Measurements from ENCODE around the gene NMB. TPM values are rescaled to one million over a fixed set of nuclear protein-coding genes. Genes with fewer than 3 reads are reported as not detected.

Gene NMB
- polyA plus RNA-seq, 1 experiment, result 4.3 TPM

- ChIA-PET CTCF (interaction anchor here (0.6 to 3.2 kb wide), 12 partner anchors 8 to 274 kb away, joined by 3 to 22 read pairs (median 4); partner anchors contain the start of genes SEC11A and ZSCAN2), POLR2A (interaction anchor here (0.6 to 1.2 kb wide), 3 partner anchors 10 to 22 kb away, joined by 3 to 7 read pairs (median 6); no protein-coding TSS in a partner anchor)
- no peak for TF ChIP-seq CTCF (IDR thresholded peaks at IDR 0.05; ENCODE audit: insufficient read depth, low read depth, low read length)
- no peak for DNase-seq (ENCODE audit: low read depth)
- no peaks in the 10 kb centered on the region for H3K27me3 ChIP-seq (ENCODE audit: control insufficient read depth, insufficient read depth, low read length)
- peaks cover 2% of the 10 kb centered on the region for H3K36me3 ChIP-seq (ENCODE audit: control insufficient read depth, insufficient read depth, low read length)
- peak within 1 kb of the TSS; percentile 76 for H3K4me3 ChIP-seq (ENCODE audit: low read depth, low read length)
Observed at GRCh38 chr15:84653910-84654688, 3.9 kb downstream of the NMB start, which contains the start of gene WDR73. Gene WDR73 (minus strand): TSS chr15:84654283. CDS start chr15:84654274, 9 bp downstream.

GRCh38 chr15:84653584-84653909 lies 4.5 kb downstream of the NMB start:
- no peak for TF ChIP-seq CTCF (IDR thresholded peaks at IDR 0.05; ENCODE audit: insufficient read depth, low read depth, low read length)
- H3K27me3 ChIP-seq (ENCODE audit: control insufficient read depth, insufficient read depth, low read length), result no peaks in the 10 kb centered on the region
- peak overlapping the region; percentile 76 for H3K4me3 ChIP-seq (ENCODE audit: low read depth, low read length)
- CTCF ChIA-PET, result interaction anchor here (0.6 to 3.2 kb wide), 10 partner anchors 8 to 275 kb away, joined by 3 to 22 read pairs (median 4); partner anchors contain the start of genes SEC11A and ZSCAN2
- DNase-seq (ENCODE audit: low read depth), result no peak
- POLR2A ChIA-PET, result interaction anchor here (0.7 to 1.2 kb wide), 2 partner anchors 15 to 22 kb away, joined by 3 to 7 read pairs; no protein-coding TSS in a partner anchor
- H3K36me3 ChIP-seq (ENCODE audit: control insufficient read depth, insufficient read depth, low read length), result peaks cover 4% of the 10 kb centered on the region

GRCh38 chr15:84649706-84650105 lies 8.3 kb downstream of the NMB start:
- no peaks in the 10 kb centered on the region for H3K27me3 ChIP-seq (ENCODE audit: control insufficient read depth, insufficient read depth, low read length)
- ChIA-PET CTCF (interaction anchor here (0.6 kb wide), 1 partner anchor 79 kb away, joined by 3 read pairs; no protein-coding TSS in a partner anchor), POLR2A (interaction anchor here (0.6 kb wide), 2 partner anchors 16 to 172 kb away, joined by 3 to 4 read pairs; no protein-coding TSS in a partner anchor)
- peaks cover 31% of the 10 kb centered on the region for H3K36me3 ChIP-seq (ENCODE audit: control insufficient read depth, insufficient read depth, low read length)
- H3K4me3 ChIP-seq (ENCODE audit: low read depth, low read length), result no peak overlapping the region
- TF ChIP-seq CTCF (IDR thresholded peaks at IDR 0.05; ENCODE audit: insufficient read depth, low read depth, low read length), result no peak
- no peak for DNase-seq (ENCODE audit: low read depth)

- ChIA-PET CTCF (interaction anchor here (0.6 kb wide), 1 partner anchor 373 kb away, joined by 3 read pairs; no protein-coding TSS in a partner anchor), POLR2A (no interaction called here)
- DNase-seq (ENCODE audit: low read depth), result no peak
- peaks cover 36% of the 10 kb centered on the region for H3K36me3 ChIP-seq (ENCODE audit: control insufficient read depth, insufficient read depth, low read length)
- no peak for TF ChIP-seq CTCF (IDR thresholded peaks at IDR 0.05; ENCODE audit: insufficient read depth, low read depth, low read length)
- H3K4me3 ChIP-seq (ENCODE audit: low read depth, low read length), result no peak overlapping the region
- H3K27me3 ChIP-seq (ENCODE audit: control insufficient read depth, insufficient read depth, low read length), result no peaks in the 10 kb centered on the region
Observed at GRCh38 chr15:84648539-84648938, 9.5 kb downstream of the NMB start.

- no peak for TF ChIP-seq CTCF (IDR thresholded peaks at IDR 0.05; ENCODE audit: insufficient read depth, low read depth, low read length)
- Histone ChIP-seq H3K36me3 (ENCODE audit: control insufficient read depth, insufficient read depth, low read length) (peaks cover 37% of the 10 kb centered on the region), H3K27me3 (ENCODE audit: control insufficient read depth, insufficient read depth, low read length) (no peaks in the 10 kb centered on the region), H3K4me3 (ENCODE audit: low read depth, low read length) (no peak overlapping the region)
- no peak for DNase-seq (ENCODE audit: low read depth)
- ChIA-PET POLR2A (no interaction called here), CTCF (interaction anchor here (0.7 kb wide), 1 partner anchor 10 kb away, joined by 3 read pairs; no protein-coding TSS in a partner anchor)
Observed at GRCh38 chr15:84647726-84648125, 10.3 kb downstream of the NMB start.
